Measurements from ENCODE around the gene FRAS1.
"Not testable (repeated sequence)": the region's sequence is repeated elsewhere in the genome, so short reads cannot be mapped to it uniquely, and the experiment has no call there.

FRAS1 gene, protein sequence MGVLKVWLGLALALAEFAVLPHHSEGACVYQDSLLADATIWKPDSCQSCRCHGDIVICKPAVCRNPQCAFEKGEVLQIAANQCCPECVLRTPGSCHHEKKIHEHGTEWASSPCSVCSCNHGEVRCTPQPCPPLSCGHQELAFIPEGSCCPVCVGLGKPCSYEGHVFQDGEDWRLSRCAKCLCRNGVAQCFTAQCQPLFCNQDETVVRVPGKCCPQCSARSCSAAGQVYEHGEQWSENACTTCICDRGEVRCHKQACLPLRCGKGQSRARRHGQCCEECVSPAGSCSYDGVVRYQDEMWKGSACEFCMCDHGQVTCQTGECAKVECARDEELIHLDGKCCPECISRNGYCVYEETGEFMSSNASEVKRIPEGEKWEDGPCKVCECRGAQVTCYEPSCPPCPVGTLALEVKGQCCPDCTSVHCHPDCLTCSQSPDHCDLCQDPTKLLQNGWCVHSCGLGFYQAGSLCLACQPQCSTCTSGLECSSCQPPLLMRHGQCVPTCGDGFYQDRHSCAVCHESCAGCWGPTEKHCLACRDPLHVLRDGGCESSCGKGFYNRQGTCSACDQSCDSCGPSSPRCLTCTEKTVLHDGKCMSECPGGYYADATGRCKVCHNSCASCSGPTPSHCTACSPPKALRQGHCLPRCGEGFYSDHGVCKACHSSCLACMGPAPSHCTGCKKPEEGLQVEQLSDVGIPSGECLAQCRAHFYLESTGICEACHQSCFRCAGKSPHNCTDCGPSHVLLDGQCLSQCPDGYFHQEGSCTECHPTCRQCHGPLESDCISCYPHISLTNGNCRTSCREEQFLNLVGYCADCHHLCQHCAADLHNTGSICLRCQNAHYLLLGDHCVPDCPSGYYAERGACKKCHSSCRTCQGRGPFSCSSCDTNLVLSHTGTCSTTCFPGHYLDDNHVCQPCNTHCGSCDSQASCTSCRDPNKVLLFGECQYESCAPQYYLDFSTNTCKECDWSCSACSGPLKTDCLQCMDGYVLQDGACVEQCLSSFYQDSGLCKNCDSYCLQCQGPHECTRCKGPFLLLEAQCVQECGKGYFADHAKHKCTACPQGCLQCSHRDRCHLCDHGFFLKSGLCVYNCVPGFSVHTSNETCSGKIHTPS (N-terminal part only)

DNA sequence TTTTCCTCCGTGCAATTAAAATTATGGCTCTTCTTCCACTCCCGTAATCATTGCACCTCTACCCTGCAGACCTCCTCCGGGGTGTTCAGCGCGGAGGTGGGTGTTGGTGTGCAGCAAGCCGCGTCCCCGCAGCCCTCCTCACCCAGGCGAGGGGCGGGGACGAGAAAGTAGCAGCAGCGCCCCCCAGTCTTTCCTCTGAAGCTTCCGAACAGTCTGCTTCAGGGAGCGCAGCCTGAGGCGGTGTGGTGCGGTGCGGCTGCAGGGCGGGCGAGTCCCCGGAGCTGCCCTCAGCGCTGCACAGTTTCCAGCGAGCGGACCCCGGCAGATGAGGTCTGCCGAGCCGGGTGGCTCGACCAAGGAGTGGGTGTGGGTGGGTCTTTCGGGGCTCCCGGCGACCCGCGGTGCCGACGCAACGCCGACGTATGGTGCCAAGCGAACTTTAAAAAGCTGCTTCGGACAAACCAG is at the start of gene FRAS1:
FRAS1 (plus strand) TSS at position 189 of the 465 bp plus-strand sequence. CDS start 687 bp downstream, outside the sequence.
- peak; percentile 72 for DNase-seq

DNA sequence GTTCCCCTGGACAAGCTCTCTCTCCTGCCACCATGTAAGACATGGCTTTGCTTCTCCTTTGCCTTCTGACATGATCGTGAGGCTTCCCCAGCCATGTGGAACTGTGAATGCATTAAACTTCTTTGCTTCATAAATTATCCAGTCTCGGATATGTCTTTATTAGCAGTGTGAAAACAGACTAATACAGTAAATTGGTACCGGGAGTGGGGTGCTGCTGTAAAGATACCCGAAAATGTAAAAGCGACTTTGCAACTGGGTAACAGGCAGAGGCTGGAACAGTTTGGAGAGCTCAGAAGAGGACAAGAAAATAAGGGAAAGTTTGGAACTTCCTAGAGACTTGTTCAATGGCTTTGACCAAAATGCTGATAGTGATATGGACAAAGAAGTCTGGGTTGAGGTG is 46.1 kb upstream of the FRAS1 start:
- DNase-seq, result not testable (repeated sequence)

DNA sequence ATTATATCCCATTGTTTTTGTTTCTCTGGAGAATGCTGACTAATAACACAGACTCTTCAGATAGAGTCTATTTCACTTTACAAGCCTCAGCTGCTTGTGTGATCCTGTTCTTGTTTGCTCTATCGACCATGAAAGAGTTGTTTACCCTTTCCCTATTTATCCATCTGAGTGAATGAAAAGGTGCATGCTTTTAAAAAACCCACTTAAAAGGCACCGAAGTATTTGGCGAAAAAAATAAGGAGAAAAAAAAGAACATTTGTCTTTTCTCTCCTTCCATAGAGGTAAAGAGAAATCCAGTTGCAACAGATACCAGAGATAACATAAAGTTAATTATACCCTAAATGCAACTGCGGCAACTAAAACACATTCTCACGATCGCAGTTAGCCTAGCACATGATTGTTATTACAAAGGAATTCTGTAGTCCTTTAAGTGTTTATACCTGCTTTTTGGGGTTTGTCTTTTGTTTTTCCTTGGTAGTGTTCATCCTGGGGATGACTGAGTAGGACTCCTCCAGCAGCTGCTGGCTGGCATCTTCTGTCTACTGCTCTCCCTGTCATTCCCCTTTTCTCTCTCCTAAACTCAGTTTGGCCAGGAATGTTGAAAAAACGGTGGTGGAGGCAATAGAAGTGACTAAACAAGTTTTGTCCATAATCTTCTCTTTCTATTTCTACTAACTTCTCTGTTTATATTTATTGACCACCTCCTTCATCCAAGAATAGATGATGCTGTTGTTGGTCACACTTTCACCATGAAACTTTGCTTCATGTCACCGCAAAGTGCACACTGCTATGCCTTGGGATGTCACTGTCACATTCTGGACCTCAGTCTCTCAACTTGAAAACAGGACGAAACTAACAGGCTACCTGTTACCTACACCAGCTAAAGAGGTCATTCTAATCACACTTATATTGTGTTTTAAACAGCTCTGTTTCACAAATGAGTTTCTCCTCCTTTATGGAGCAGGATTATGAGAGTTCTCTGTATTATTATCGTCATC is 41.9 kb upstream of the FRAS1 start:
- peak; percentile 75 for DNase-seq

DNA sequence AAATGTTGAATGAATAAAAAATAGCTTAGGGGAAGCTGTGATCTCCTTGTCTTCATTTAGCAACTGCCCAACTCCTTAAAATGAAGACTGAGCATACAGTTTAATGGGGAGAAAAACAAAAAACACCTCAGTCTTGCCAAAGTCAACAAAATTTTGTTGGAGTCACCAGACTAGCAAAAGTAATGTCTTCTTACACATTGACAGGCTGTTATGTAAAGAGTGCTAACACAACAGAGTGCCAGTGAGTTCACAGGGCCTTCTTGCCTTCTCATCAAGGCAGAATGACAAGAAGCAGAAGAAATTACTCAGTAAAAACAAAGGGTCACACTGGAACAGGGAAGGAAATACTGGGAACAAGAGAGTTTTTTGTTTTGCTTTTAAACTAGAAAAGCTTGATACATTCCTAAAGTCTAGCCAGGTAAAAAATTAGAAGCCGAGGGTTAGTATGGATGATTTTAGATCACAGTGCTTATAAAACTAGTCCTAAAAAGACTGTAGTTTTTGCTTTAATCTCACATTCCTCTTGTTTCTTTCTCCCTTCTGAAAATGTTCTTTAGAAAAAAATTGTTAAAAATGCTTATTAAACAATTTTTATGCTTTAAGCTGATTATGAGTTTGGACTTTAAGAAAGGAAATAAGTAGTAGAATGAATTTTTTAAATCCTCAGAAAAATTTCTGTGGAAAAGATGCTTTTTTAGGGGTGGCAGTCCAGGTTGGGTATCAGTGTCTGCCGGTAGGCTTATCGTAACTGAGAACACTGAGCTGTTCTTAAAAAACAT is 38.7 kb upstream of the FRAS1 start:
- DNase-seq, result no peak

DNA sequence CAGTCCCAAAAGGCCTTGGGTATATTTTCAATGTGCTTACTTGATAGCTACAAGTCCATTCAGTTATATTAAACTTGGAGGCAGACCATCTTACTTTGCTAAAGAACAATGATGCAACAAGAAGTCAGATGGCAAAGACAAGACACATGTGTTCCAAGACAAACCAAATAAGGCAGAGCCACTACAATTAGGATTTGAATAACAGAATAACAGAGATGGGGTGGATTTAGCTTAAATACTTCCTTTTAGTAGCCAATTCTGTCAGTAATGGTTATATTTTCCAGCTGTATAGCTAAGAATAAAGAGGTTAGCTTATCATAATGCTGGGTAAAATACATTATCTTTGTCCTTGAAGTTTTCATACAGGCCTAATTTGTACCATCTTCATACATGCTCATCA is 37.7 kb upstream of the FRAS1 start:
- DNase-seq, result no peak

DNA sequence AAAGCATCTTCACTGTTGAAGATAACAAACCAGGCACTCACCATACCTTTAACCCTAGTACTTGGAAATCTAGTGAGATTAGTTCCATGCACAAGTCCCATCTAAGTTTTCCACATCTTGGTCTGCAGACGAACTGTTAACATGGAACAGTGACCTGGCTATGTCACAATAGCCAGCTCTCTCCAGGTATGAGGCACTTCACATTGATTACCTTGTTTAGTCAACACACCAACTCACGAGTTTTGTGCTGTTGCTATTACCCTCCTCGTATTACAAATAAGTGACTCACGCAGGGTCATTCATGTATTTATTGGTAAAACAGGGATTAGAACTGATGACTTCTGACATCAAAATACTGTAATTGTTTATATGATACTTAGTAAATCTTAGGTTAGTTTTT is 36.4 kb upstream of the FRAS1 start:
- DNase-seq, result peak; percentile 44

DNA sequence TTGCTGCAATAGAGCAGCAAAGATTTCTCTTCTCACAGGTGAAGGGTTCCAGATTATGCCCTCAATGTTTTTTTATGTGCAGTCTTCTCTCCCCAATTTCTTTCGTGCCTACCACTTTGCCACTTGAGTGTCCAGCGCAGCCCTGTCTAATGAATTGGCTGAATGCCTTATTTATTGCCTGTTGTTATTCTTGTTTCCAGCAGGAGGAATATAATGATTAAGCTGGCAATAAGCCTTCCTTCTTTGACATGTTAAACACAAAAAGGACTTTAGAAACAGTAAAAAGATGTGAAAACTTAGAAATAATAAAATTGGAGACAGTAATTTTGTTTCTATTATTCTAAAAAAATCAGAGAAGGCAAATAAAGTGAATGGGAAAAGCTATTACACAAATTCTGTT is 34.6 kb upstream of the FRAS1 start:
- no peak for DNase-seq

DNA sequence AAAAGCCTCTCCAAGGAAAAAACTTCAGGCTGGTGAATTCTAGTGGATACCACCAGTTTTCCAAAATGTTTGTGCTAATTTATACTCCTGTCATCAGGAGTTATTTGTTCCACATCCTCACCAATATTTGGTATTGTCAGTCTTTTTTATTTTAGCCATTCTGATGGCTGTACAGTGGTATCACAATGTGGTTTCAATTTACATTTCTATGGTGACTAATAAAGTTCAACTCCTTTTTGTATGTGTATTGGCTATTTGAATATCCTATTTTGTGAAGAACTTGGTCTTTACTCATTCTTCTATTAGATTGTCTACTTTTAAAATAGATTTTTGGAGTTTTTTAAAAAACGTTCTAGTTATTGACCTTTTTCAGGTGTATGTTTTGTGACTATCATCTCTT is 33.0 kb upstream of the FRAS1 start:
- no peak for DNase-seq

DNA sequence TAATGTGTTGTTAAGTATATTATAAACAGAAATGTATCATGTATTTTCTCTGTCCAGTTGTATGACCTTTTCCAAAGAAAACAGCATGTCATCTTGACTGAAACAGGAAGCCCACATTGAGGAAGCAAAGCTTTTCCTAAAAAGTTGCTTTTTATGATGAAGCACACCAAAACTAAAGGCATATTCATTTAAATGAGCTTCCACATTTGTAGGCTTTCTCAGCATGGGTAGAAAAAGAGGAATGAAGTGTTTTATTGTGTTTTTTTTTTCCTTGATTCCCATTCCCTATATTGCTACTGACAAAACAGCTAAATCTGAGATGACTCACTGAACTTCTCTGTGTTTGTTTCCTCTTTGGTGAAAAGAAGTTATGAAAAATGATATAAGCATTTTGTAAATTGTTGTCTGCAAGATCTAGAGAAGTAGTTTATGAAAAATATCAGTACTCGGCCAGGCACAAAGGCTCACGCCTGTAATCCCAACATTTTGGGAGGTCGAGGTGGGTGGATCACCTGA is 32.5 kb upstream of the FRAS1 start:
- DNase-seq, result no peak

DNA sequence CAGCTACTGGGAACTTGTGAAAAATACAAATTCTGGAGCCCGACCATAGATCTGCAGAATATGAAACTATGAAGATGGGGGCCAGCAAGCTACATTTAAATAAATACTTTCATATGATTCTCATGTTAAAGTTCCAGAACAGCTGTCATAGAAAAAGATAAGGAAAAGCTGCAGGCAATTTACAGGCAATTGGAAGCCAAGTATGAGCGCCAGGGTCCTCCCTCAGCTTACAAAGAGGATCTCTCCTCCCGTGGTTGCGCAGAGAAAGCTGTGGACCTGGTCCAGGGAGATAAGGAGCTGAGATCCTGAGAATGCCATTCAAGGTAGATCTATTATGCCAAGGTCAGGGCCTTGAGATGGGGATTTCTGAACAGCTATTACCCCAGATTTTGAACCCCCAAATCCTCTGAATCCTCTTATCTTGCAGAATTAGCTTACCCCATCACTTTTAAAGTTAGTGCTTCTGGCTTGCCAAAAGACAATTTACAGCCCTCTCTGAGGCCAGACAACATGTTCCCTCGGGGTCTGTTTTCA is 25.6 kb upstream of the FRAS1 start:
- DNase-seq, result no peak

DNA sequence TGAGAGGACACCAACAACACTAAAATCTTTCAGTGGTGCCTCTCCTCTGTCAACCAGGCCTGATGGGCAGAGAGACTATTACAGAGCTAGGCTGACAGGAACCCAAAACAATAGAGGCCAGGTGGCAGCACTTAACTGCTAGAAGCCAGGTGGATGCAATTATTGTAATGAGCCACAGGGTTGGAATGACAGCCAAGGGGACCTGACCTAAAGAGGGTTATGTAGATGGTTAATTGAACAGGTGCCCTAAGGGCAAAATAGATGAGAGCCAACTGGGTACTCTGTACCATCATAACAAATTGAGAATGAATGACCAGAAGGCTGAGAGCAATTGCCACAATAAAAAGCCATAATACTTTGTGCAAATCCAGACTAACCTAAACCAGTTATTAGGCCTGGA is 24.7 kb upstream of the FRAS1 start:
- peak; percentile 84 for DNase-seq

DNA sequence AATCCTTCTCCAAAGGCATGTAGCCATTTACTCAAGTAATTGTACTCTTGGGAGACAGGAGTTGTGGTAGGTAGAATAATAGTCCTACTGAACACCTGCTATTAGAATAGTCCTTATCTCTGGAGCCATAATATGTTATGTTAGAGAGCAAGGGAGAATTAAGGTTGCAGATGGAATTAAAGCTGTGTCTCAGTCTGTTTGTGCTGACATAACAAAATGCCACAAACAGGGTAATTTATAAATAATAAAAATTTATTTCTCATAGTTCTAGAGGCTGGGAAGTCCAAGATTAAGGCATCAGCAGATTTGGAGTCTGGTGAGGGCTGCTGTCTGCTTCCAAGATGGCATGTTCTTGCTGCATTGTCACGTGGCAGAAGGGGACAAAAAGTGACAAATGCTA is 24.2 kb upstream of the FRAS1 start:
- DNase-seq, result no peak

DNA sequence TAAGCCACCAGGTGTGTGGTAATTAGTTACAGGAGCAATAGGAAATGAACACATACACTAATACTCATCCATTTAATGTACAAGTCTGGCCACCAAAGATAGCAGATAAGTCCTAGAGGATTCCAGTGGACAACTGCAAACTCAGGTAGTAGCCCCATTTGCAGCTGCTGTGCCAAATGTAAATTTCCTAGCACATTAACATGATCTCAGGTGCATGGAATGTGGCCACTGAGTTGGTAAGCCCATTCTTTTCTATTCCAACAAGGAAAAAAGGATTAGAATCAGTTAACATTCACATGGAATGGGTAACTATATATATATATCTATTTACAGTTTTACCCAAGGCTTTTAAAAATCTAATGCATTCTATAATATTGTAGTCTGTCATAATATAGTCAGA is 23.3 kb upstream of the FRAS1 start:
- no peak for DNase-seq

DNA sequence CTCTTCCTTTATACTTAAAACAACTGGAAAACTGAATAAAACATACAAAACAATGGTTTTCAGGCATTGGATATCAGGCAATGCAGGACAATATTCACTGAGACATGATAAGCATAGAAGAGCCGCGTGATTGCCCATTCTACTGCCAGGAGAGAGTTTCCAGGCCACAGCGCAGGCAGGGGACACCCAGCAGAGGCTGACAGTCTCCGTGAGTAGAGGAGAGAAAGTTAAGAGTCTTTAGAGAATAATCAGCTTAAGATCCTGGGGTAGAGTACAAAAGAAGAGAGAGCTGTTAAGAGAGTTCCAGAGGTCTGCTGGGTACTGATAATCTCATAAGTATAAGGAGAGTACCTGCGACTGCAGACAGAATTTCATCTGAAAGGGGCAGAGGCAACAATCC is 18.4 kb upstream of the FRAS1 start:
- no peak for DNase-seq

DNA sequence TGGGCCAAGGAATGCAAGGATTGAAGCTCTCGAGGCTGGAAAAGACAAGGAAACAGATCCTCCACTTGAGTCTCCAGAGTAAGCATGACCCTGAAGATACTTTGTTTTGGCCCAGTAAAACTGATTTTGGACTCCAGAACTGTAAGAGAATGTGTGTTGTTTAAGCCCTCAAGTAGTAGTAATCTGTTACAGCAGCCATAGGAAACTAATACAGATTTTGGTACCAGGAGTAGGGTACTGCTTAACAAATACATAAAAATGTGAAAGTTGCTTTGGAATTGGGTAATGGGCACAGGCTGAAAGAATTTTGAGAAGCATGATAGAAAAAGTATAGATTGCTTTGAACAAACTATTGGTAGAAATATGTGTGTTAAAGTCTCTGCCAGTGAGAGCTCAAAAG is 17.4 kb upstream of the FRAS1 start:
- DNase-seq, result no peak

DNA sequence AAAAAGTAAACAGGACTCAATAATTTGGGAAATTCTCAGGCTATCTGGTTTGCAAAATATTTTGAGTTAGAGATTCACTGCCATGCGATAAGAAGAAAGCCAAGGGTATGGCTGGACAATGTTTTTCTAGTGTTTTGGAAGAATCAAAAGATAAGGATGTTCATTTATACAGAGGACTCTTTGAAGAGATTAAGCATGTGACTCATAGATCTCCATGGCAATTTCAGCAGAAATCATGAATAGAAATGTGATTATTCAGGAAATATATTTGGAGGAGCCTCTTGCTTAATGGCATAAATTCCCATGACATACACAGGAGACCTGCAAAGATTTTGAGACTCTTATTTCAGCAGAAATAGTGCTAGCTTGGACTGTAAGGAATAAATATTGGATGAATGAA is 16.7 kb upstream of the FRAS1 start:
- no peak for DNase-seq

DNA sequence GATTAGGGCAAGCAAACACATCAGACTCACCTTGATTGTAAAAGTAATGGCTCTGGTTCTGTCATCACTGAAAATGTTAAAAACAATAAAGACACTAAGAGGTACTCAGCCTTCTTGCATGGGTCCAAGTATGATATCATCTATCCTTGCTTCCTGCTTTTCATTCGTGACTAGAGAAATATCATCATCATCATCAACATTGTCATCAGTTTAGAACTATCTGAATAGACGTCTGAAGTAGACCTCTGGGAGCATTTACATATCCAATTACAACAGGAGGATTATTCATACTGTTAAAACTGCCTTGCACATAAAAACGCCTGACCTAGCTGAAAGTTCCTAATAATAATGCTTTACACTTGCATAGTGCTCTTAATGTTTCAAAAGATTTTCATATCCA is 9.8 kb upstream of the FRAS1 start:
- DNase-seq, result no peak

DNA sequence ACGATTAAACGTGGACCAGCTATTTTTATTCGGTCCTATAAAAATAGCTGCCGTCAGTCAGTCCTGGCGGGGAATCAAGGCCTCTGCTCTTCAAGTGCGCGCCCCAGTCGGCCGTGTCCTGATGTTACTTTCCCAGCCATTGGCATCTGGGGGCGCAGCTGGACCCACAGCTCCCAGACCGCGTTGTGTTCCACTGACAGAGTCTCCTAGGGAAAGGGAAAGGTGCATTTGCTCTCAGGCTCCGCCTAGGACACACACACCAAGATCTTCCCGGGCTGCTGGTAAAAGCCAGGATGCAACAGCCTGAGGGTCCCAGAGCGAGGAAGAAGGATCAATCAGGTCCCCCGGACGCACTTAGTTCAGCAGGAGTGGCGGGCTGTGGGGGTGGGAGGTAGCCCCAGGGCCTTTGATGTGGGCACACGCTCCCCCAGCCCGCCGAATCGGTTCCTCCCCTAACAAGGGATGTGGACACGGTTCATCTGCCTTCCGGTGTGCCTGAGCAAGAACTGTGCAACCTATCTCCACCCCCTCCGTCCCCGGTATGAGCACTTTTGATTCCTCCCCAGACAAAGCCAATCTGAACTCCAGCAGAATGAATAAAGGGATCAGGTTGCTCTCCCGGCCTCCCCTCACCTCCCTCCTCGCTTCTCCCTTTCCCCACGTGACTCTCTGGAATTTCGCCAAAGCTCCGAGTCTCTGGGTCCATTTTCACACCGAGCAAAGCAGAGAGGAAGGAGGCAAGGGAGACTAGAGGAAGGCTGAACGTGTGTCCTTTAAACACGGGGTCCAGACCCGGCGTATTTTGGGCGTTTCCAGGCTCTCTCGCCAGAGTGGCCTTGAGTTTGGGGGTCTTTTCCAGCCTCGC is 626 bp upstream of the FRAS1 start:
- DNase-seq, result peak; percentile 91

DNA sequence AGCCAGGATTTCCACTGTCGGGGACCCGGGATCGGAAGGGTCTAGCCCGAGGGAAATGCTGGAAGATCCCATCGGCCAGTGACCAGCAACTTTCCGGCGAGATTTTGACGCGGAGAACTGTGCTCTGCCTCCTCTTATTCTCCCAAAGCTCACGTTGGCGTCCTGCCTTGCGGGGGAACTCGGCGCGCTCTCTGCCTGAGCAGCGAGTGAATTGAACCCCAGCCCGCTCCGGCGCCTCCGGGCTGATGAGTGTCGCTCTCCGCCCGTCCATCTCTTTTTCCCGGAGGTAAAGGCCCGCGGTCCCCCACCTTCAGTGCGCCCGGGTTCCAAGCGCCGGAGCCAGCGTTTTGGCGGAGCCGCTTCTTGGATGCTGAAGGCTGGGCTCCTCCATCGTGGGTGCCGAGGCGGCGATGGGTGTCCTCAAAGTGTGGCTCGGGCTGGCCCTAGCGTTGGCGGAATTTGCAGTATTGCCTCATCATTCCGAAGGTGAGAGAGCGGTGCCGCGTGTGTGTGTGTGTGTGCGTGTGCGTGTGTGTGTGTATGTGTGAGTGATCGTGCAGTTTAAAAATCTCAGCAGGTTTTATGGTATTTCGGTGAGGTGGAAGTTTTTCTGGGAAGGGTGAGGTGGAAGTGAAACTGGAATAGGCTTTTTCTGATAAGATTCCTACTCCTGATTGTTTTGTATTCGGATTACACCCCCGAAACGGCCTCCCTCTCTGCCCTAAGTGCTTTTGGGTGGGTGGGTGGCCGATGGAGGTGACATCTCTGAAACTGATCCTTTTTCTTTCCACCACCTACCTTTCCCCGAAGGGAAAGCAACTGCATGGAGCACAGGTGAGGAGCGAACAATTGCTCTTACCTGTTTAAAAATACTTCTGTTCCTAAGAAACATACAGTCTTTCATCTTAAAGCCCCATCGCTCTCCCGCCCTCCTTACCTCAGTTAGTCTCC is 752 bp downstream of the FRAS1 start:
- DNase-seq, result peak; percentile 60
